ENCODE measurements around the gene IARS2.

The IARS2 gene
- long read RNA-seq, transcript IARS2-201 (23 exons, 3,560 nt): major isoform, 701 of 761 reads
- long read RNA-seq, partial matches to known transcripts: 43 of 761 reads
- long read RNA-seq, other reads (novel, unspliced or antisense): 17 of 761 reads

DNA sequence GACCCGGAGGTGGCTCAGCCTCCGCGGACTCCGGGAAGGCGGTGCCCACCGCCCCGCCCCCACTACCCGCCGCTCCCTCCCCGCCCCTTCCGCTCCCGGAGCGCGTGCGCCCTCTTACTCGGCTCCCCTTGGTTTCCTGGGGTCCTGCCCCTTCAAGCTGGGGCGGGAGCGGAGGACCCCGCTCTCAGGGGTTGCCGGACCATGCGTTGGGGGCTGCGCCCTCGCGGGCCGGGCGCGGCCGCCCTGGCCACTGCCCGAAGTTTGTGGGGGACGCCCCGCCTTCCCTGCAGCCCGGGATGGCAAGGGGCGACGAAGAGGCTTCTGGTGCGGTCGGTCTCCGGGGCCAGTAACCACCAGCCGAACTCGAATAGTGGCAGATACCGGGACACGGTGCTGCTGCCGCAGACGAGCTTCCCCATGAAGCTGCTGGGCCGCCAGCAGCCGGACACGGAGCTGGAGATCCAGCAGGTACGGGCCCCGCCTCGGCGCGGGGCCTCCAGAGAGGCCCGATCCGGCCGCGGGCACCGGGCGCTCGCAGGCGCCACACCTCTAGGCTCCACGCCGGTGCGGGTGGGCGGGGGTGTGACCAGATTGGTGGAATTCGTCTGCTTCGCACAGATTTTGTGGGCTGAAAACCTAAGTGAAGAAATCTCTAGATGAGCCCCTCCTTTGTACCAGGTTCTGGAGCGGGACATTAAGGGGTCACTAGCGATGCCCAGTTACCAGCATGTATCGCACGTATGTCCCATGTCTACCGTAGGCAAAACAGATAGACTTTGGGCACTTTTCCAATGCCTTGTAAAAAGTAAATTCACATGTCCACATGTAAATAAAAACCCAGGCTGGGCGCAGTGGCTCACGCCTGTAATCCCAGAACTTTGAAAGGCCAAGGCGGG is at the start of gene IARS2:
IARS2 (plus strand) TSS at position 117 of the 896 bp plus-strand sequence; CDS start at position 202, 85 bp downstream.
- DNase-seq (ENCODE audit: low read depth in 1 of 2, low spot score in 1 of 2): peak; percentile 55 to 86
- peak within 1 kb of the TSS; percentile 99 for H3K4me3 ChIP-seq (replicated peaks; ENCODE audit: insufficient read depth, low read length)
- no peaks in the 10 kb centered on the region for H3K27me3 ChIP-seq (ENCODE audit: insufficient read depth, poor library complexity, severe bottlenecking)
- H3K27ac ChIP-seq (replicated peaks): peak within 1 kb of the TSS; percentile 82
- TF ChIP-seq POLR2AphosphoS5 (IDR thresholded peaks at IDR 0.05; ENCODE audit: low read depth): peak; percentile 22; the same call in 1 of the 2 replicates
- TF ChIP-seq GABPA (IDR thresholded peaks at IDR 0.05; ENCODE audit: low read depth): peak; percentile 65
- TF ChIP-seq CTCF (IDR thresholded peaks at IDR 0.05; ENCODE audit: insufficient read depth, low read length): no peak

DNA sequence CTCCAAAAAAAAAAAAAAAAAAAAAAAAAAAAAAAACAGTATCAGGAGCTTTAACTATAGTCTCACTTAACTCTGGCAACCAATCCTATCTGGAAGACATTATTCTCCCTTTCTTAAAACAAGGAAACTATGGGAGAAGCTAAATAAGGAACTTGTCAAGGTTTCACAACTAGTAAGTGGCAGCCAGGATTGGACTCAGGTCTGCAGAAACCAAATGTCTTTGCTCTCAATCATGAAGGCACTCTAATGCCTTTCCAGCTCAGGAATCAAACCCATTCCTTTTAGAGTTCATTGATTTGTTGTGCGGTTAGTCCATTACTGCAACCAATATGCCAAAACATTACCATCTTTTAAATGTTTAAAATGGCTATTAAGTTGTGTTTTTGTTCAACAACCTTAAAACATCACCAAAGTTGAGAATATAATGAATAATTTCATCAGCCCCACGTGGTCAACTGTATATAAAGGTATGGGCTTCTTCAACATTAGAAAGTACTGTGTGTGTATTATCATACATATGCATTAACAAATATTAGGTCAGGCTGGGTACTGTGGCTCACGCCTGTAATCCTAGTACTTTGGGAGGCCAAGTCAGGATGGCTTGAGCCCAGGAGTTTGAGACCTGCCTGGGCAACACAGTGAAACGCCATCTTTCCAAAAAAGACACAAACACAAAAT is 49.1 kb upstream of the IARS2 start:
- H3K27ac ChIP-seq (replicated peaks): peak overlapping the region; percentile 85
- DNase-seq (ENCODE audit: low read depth in 1 of 2, low spot score in 1 of 2): peak in 1 of 2 experiments; percentile 56
- H3K27me3 ChIP-seq (ENCODE audit: insufficient read depth, poor library complexity, severe bottlenecking): no peaks in the 10 kb centered on the region
- H3K4me3 ChIP-seq (replicated peaks; ENCODE audit: insufficient read depth, low read length): peak overlapping the region; percentile 100
- no peak for TF ChIP-seq SPI1 (IDR thresholded peaks at IDR 0.05; ENCODE audit: borderline replicate concordance, low read depth)
- TF ChIP-seq POLR2AphosphoS5 (IDR thresholded peaks at IDR 0.05; ENCODE audit: low read depth): no peak
- TF ChIP-seq CTCF (IDR thresholded peaks at IDR 0.05; ENCODE audit: insufficient read depth, low read length): no peak
- no peak for TF ChIP-seq GABPA (IDR thresholded peaks at IDR 0.05; ENCODE audit: low read depth)
- no peak for TF ChIP-seq REST (IDR thresholded peaks at IDR 0.05; ENCODE audit: insufficient replicate concordance, low read depth)

DNA sequence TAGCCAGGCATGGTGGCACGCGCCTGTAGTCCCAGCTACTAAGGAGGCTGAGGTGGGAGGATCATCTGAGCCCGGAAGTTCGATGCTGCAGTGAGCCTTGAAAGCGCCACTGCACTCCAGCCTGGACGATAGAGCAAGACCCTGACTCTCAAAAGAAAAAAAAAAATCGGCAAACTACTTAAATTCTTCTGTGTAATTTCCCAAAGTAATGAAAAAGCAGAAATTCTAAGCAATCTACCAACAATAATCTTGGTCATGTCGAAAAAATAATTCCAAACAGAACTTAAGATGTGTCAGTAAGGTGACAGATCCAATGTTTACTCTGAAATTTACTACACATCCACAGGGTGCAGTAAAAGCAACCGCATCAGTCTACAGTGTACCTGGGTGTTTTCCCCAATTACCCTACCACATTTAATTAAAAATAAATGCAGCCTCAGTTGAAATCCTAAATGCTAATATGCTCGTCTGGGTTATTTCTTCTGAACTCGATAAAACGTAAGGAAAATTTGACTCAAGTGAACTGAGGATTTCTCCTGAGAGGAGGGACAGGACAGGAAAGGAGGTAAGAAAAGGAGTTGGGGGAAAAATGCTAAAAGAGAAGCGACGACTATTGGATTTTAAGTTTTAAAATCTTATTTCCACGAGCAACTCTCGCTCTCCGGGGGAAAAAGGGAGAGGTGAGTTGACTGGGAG is 48.4 kb upstream of the IARS2 start:
- H3K4me3 ChIP-seq (replicated peaks; ENCODE audit: insufficient read depth, low read length): peak overlapping the region; percentile 100
- peak in 1 of 2 experiments; percentile 48 for DNase-seq (ENCODE audit: low read depth in 1 of 2, low spot score in 1 of 2)
- no peaks in the 10 kb centered on the region for H3K27me3 ChIP-seq (ENCODE audit: insufficient read depth, poor library complexity, severe bottlenecking)
- H3K27ac ChIP-seq (replicated peaks): peak overlapping the region; percentile 85
- TF ChIP-seq SPI1 (IDR thresholded peaks at IDR 0.05; ENCODE audit: borderline replicate concordance, low read depth): no peak
- TF ChIP-seq POLR2AphosphoS5 (IDR thresholded peaks at IDR 0.05; ENCODE audit: low read depth): no peak
- TF ChIP-seq GABPA (IDR thresholded peaks at IDR 0.05; ENCODE audit: low read depth): no peak

DNA sequence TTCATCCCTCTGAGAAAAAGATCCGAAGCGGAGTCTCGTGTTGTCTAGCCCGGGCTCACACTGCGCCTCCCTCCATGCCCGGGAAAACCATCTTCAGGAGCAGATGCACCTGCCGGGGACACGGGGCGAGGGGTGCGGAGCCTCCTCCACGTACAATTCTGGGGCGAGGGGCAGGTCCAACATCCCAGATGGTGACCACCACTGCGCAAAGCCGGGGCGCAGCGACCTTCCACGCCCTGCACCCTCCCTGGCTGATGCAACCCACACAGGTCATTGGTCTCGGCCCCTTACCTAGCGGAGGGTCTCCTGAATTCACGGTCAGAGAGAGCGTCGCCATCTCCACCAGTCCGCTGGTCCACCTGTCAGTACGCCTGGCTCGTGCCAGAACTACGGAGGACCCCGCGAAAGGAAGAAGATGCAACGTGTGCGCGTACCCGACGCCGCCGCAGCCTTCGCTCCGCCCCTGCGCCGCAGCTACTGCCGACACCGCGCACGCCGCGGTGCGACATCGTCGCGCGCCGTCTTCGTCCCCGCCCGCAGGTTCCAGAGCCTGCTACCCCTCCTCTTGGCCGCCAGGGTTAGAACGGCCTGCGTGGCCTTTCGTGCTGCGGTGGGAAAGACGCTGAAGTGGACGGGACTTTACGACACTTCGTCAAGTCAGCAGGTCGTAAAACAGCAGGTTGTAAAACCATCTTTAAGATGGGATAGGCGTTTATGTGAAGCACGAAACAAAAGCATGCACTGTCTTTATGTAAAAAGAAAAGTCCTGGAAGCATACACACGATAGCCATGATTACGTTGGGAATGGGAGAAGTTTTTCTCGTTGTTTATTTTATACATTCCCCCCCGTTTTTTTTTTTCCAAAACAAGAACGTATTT is 47.6 kb upstream of the IARS2 start, which contains the start of gene EPRS1:
EPRS1 (minus strand) TSS at position 454 of the 879 bp plus-strand sequence; CDS start at position 337, 117 bp downstream.
- peak within 1 kb of the TSS; percentile 100 for H3K4me3 ChIP-seq (replicated peaks; ENCODE audit: insufficient read depth, low read length)
- peak within 1 kb of the TSS; percentile 85 for H3K27ac ChIP-seq (replicated peaks)
- DNase-seq (ENCODE audit: low read depth in 1 of 2, low spot score in 1 of 2): peak; percentile 96 to 98
- H3K27me3 ChIP-seq (ENCODE audit: insufficient read depth, poor library complexity, severe bottlenecking): no peaks in the 10 kb centered on the region
- peak; percentile 20 for TF ChIP-seq CTCF (IDR thresholded peaks at IDR 0.05; ENCODE audit: insufficient read depth, low read length)
- peak; percentile 91 for TF ChIP-seq POLR2AphosphoS5 (IDR thresholded peaks at IDR 0.05; ENCODE audit: low read depth)
- TF ChIP-seq SPI1 (IDR thresholded peaks at IDR 0.05; ENCODE audit: borderline replicate concordance, low read depth): no peak

All from HL-60 (cell line).